DND-41 (cell line): ENCODE data around the gene UNC45A.

Source experiments
- ATAC-seq: fragments of 200-7000 bp; cut with Tn5 transposase; 3 replicates; pipeline ENCODE4 v1.9.1; 2021; ENCODE audit warnings: low read depth; ENCODE audit not compliant: insufficient read depth
- DNase-seq: peaks from one replicate; pipeline ENCODE4 v3.0.0-alpha.2; 2020
- H2AFZ ChIP-seq: 2 replicates; pipeline ENCODE4 v1.6.0; 2012; ENCODE audit warnings: low read depth, low read length
- H3K27ac ChIP-seq: 2 replicates; pipeline ENCODE4 v1.5.1; 2012; ENCODE audit warnings: low read length, inconsistent platforms
- H3K27me3 ChIP-seq: fragments of 200-600 bp; sonication (generic); 2 replicates; pipeline ENCODE4 v1.6.0; 2012; ENCODE audit warnings: low read length, mild to moderate bottlenecking, inconsistent platforms; ENCODE audit not compliant: insufficient read depth, poor library complexity
- H3K36me3 ChIP-seq: 2 replicates; pipeline ENCODE4 v1.5.1; 2012; ENCODE audit warnings: low read length, inconsistent platforms; ENCODE audit not compliant: insufficient read depth
- H3K4me1 ChIP-seq: 2 replicates; pipeline ENCODE4 v1.5.1; 2012; ENCODE audit warnings: mild to moderate bottlenecking, low read length; ENCODE audit not compliant: insufficient read depth
- H3K4me2 ChIP-seq: 2 replicates; pipeline ENCODE4 v1.6.0; 2012; ENCODE audit warnings: mild to moderate bottlenecking, moderate library complexity, low read length, inconsistent platforms; ENCODE audit not compliant: insufficient read depth
- H3K4me3 ChIP-seq, 2 experiments: fragments of 200-600 bp in 1 of 2; shearing (Covaris generic) in 1 of 2; 2 replicates each; pipeline ENCODE4 v1.5.1; 2012 to 2016; ENCODE audit warnings: inconsistent platforms in 2 of 2, low read length in 2 of 2, mild to moderate bottlenecking in 2 of 2, low read depth in 1 of 2, moderate library complexity in 1 of 2
- H3K79me2 ChIP-seq: 2 replicates; pipeline ENCODE4 v1.6.0; 2012; ENCODE audit warnings: low read length, inconsistent platforms; ENCODE audit not compliant: insufficient read depth
- H3K9ac ChIP-seq: 2 replicates; pipeline ENCODE4 v1.6.0; 2012; ENCODE audit warnings: low read depth, mild to moderate bottlenecking, inconsistent platforms, low read length, moderate library complexity
- H3K9me3 ChIP-seq: 2 replicates; pipeline ENCODE4 v1.5.1; 2012; ENCODE audit warnings: low read length, moderate library complexity, mild to moderate bottlenecking, inconsistent platforms; ENCODE audit not compliant: insufficient read depth, severe bottlenecking
- H4K20me1 ChIP-seq: 2 replicates; pipeline ENCODE4 v1.6.0; 2012; ENCODE audit warnings: low read length; ENCODE audit not compliant: insufficient read depth
- EZH2 ChIP-seq: IDR thresholded peaks from 3 replicates; pipeline ENCODE4 v1.6.1; 2012; ENCODE audit warnings: borderline replicate concordance, low read depth, mild to moderate bottlenecking, moderate library complexity, low read length, inconsistent platforms; ENCODE audit not compliant: severe bottlenecking
- TF ChIP-seq, protein P1 (sequence below): IDR thresholded peaks from 2 replicates; pipeline ENCODE4 v1.5.1; 2012; ENCODE audit warnings: borderline replicate concordance, low read length, moderate library complexity, mild to moderate bottlenecking; ENCODE audit not compliant: poor library complexity, severe bottlenecking; ENCODE audit errors: extremely low read depth

Gene UNC45A

DNA sequence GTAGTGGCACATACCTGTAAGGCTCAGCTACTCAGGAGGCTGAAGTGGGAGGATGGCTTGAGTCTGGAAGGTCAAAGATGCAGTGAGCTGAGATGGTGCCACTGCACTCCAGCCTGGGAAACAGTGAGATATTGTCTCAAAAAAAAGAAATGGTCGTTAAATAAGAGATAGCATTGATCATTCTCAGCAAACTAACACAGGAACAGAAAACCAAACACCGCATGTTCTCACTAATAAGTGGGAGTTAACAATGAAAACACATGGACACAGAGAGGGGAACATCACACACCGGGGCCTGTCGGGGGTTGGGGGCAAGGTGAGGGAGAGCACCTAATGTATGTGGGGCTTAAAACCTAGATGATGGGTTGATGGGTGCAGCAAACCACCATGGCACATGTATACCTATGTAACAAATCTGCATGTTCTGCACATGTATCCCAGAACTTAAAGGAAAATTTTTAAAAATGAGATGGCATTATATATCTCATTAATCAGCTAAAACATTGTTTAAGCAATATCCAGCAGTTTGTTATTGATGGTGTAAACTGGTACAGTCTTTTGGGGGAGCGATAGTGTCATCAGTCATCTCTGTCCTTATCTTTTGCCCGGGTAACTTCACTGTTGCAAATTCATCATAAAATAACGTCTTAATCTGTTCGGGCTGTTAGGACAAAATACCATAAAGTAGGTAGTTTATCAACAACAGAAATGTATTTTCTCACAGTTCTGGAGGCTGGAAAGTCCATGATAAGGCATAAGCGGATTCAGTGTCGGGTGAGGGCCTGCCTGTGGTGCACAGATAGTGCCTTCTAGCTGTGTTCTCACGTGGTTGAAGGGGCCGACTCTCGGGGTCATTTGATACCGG lies 33.7 kb upstream of the UNC45A start:
- H3K27ac ChIP-seq = peak overlapping the region; percentile 82
- H3K4me2 ChIP-seq = peak overlapping the region; percentile 80
- peaks cover 27% of the 10 kb centered on the region for H3K4me1 ChIP-seq
- no peaks in the 10 kb centered on the region for H3K27me3 ChIP-seq
- H3K36me3 ChIP-seq = peaks cover 18% of the 10 kb centered on the region
- peak overlapping the region; percentile 92 for H3K9ac ChIP-seq
- peaks cover 15% of the 10 kb centered on the region for H3K79me2 ChIP-seq
- H3K9me3 ChIP-seq = no peaks in the 10 kb centered on the region
- no peak for DNase-seq
- H2AFZ ChIP-seq = peak overlapping the region; percentile 92
- ATAC-seq = no peak
- no peak for TF ChIP-seq EZH2
- TF ChIP-seq, protein P1, sequence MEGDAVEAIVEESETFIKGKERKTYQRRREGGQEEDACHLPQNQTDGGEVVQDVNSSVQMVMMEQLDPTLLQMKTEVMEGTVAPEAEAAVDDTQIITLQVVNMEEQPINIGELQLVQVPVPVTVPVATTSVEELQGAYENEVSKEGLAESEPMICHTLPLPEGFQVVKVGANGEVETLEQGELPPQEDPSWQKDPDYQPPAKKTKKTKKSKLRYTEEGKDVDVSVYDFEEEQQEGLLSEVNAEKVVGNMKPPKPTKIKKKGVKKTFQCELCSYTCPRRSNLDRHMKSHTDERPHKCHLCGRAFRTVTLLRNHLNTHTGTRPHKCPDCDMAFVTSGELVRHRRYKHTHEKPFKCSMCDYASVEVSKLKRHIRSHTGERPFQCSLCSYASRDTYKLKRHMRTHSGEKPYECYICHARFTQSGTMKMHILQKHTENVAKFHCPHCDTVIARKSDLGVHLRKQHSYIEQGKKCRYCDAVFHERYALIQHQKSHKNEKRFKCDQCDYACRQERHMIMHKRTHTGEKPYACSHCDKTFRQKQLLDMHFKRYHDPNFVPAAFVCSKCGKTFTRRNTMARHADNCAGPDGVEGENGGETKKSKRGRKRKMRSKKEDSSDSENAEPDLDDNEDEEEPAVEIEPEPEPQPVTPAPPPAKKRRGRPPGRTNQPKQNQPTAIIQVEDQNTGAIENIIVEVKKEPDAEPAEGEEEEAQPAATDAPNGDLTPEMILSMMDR = no peak
- peaks cover 6% of the 10 kb centered on the region for H4K20me1 ChIP-seq
- peak overlapping the region in 1 of 2 experiments; percentile 89; a peak in 3 of 4 replicates for H3K4me3 ChIP-seq

DNA sequence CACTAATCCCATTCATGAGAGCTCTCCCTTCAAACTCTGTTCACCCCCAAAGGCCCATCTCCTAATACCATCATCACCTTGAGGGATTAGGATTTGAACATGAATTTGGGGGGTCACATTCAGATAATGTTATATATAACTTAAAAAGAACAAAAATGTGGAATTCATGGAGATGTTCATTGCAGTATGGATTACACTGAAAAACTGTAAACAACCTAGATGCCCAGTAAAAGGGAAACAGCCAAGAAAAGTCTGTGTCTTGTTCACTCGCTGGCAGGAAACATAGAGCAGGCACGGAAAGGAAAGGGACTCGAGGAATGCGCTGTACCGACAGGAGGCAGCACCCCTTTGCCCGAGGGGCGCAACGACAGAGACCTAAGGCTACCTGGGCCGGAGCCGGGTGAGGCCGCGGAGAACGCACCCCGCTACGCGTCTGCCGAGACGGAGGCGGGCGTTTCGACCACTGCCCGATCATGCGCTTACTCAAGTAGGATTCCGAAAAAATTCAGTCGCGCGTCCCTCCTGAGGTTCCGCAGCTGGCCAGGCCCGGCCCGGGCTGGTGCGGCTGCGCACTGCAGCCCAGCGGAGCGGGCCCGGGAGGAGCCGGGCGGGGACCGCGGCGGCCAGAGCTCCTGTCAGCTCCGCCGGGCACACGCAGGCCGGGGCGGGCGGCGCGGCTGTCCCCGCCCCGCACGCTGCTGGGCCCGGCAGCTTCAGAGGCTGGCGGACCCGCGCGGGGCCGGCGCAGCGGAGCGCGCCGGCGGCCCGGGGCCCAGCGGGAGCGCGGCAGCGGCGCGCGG lies 32.8 kb upstream of the UNC45A start:
- Histone ChIP-seq H3K4me1 (peaks cover 27% of the 10 kb centered on the region), H3K27ac (peak overlapping the region; percentile 82), H3K36me3 (peaks cover 26% of the 10 kb centered on the region), H3K9me3 (no peaks in the 10 kb centered on the region), H3K79me2 (peaks cover 15% of the 10 kb centered on the region), H3K27me3 (no peaks in the 10 kb centered on the region), H4K20me1 (peaks cover 6% of the 10 kb centered on the region), H3K4me2 (peak overlapping the region; percentile 80), H2AFZ (peak overlapping the region; percentile 92), H3K9ac (peak overlapping the region; percentile 92), H3K4me3 (peak overlapping the region; percentile 56 to 89; a peak in 3 of 4 replicates)
- ATAC-seq (peak; percentile 76), DNase-seq (peak; percentile 70)
- TF ChIP-seq, protein P1 = peak; percentile 86
- no peak for TF ChIP-seq EZH2

DNA sequence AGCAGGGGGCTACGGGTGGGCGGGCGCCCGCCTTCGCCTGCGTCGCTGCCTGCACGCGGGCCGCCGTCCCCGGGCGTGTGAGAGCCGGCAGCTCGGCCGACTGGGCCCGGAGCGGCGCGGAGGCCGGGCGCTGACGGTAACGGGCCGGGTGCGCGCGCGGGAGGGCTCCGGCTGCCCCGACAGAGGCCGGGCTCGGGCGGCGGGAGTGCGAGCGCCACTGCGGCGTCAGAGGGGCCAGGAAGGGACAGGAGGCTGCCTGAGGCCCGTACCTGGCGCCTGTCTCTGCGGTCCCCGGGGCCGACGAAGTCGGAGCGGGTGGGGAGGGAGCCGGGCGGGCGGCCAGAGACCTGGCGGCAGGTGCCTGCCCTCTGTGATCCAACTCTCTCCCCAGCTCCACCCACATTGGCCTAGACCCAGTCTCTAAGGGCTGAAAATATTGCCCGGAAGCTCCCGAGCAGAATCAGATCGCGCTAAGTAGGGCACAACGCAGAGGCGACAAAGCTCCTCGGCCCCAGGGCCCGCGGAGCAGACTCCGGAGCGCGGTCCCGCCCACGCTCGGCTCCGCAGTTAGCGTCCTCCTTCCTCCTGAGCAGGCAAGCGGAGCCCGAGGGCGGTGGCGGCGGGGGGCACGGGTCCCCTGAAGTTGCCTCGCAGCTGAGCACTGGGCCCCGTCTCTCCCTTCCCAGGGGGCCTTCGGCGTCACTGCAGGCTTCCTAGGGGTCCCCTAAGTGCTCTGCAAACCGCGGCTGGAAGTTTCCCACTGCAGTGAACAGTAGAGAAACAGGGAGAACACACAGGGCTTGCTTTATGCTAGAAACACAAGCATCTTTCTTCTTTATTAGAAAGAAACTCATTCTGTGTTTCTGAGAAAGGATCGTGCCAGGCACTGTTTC lies 32.0 kb upstream of the UNC45A start, which contains the start of gene MAN2A2:
MAN2A2 (plus strand) TSS at position 463 of the 893 bp plus-strand sequence. CDS start 906 bp downstream, outside the sequence.
- no peak for TF ChIP-seq EZH2
- TF ChIP-seq, protein P1 = no peak
- DNase-seq (peak; percentile 72), ATAC-seq (peak; percentile 81)
- Histone ChIP-seq H3K79me2 (peaks cover 15% of the 10 kb centered on the region), H4K20me1 (peaks cover 6% of the 10 kb centered on the region), H3K27ac (peak within 1 kb of the TSS; percentile 82), H3K36me3 (peaks cover 35% of the 10 kb centered on the region), H2AFZ (peak within 1 kb of the TSS; percentile 92), H3K9me3 (no peaks in the 10 kb centered on the region), H3K4me1 (peaks cover 27% of the 10 kb centered on the region), H3K9ac (peak within 1 kb of the TSS; percentile 92), H3K27me3 (no peaks in the 10 kb centered on the region), H3K4me3 (peak within 1 kb of the TSS; percentile 71 to 89), H3K4me2 (peak within 1 kb of the TSS; percentile 80)
